Adipocyte (in vitro differentiated cells): ENCODE measurements around the gene FMN2.

Experiments
- DNase-seq: peaks from one replicate; pipeline ENCODE4 v3.0.0-alpha.2; 2015; ENCODE audit warnings: low read depth
- H3K27me3 ChIP-seq: replicated peaks from 2 replicates; pipeline ENCODE4 v1.7.0; 2013; ENCODE audit warnings: mild to moderate bottlenecking, low read length, moderate library complexity; ENCODE audit not compliant: control insufficient read depth, insufficient read depth
- H3K36me3 ChIP-seq: 2 replicates; pipeline ENCODE4 v1.7.0; 2013; ENCODE audit warnings: low read length, mild to moderate bottlenecking, moderate library complexity; ENCODE audit not compliant: control insufficient read depth, insufficient read depth, severe bottlenecking
- H3K4me1 ChIP-seq: 2 replicates; pipeline ENCODE4 v1.7.0; 2013; ENCODE audit warnings: mild to moderate bottlenecking, low read length, moderate library complexity; ENCODE audit not compliant: control insufficient read depth, insufficient read depth
- H3K4me3 ChIP-seq: 2 replicates; pipeline ENCODE4 v1.7.0; 2013; ENCODE audit warnings: mild to moderate bottlenecking, low read length, moderate library complexity
- H3K9ac ChIP-seq: 2 replicates; pipeline ENCODE4 v1.7.0; 2013; ENCODE audit warnings: mild to moderate bottlenecking, low read length, moderate library complexity
- H3K9me3 ChIP-seq: 2 replicates; pipeline ENCODE4 v1.7.0; 2013; ENCODE audit warnings: mild to moderate bottlenecking, low read length, moderate library complexity; ENCODE audit not compliant: control insufficient read depth

FMN2 gene

DNA sequence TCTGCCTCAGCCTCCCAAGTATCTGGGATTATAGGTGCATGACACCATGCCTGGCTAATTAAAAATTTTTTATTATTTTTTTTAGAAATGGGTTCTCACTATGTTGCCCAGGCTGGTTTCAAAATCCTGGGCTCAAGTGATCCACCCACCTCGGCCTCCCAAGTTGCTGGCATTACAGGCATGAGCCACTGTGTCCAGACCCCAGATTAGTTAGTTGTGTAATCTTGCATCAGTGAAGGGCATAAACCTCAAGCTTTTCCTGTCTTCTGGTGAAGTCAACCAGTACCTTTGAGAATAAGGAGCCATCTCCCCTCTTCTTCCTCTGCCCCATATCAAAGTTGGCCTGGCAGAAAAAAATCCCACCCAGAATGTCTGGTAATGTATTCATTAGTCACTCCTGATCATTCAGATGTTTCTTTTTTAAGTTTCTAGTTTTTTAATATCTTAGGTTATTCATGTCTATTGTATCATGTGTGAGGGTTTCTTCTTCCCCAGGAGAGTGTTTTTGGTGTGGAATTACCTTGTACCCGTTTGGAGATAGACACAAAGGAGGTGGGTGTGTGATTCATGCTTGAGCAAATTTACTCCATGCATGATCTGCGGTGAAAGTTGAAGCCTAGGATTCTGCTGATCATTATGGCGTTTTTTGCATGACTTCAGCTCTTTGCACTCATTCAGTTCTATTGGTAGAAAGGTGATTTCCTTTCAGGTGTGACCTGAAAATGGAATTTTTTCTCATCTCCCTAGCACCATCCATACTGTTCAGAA lies 144.0 kb downstream of the FMN2 start:
- Histone ChIP-seq H3K9ac (peak overlapping the region; percentile 19), H3K4me3 (no peak overlapping the region), H3K4me1 (peaks cover 44% of the 10 kb centered on the region), H3K27me3 (no peaks in the 10 kb centered on the region), H3K36me3 (no peaks in the 10 kb centered on the region), H3K9me3 (no peaks in the 10 kb centered on the region)
- DNase-seq = peak; percentile 61

GRCh38 chr1:240237305-240237721 lies 145.6 kb downstream of the FMN2 start:
- Histone ChIP-seq H3K4me3 (no peak overlapping the region), H3K9me3 (no peaks in the 10 kb centered on the region), H3K4me1 (peaks cover 46% of the 10 kb centered on the region), H3K27me3 (no peaks in the 10 kb centered on the region), H3K9ac (peak overlapping the region; percentile 6), H3K36me3 (no peaks in the 10 kb centered on the region)
- peak; percentile 69 for DNase-seq

DNA sequence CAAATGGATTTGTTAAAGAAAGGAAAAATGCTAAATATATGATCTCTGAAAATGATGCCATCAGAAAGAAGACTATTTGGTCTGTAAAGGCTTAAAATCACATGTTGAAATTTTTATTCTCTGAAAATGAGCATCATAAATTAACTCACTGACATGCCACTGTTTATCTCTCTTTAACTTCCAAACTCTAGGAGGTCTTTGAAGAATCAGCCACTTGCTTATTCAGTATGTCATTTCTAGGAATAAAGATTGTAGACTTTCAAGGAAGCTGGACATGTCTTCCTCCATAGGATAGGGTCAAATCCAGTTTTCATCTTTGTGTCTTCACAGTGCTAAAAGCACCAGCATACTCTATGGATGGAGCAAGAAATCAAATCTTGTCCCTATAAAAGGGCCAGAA lies 147.6 kb downstream of the FMN2 start:
- H3K4me1 ChIP-seq = peaks cover 48% of the 10 kb centered on the region
- no peak for DNase-seq
- H3K4me3 ChIP-seq = no peak overlapping the region
- H3K27me3 ChIP-seq = no peaks in the 10 kb centered on the region
- H3K9me3 ChIP-seq = no peaks in the 10 kb centered on the region
- no peak overlapping the region for H3K9ac ChIP-seq
- H3K36me3 ChIP-seq = no peaks in the 10 kb centered on the region

- H3K36me3 ChIP-seq = no peaks in the 10 kb centered on the region
- no peak overlapping the region for H3K9ac ChIP-seq
- no peaks in the 10 kb centered on the region for H3K27me3 ChIP-seq
- H3K9me3 ChIP-seq = no peaks in the 10 kb centered on the region
- DNase-seq = no peak
- peaks cover 41% of the 10 kb centered on the region for H3K4me1 ChIP-seq
- H3K4me3 ChIP-seq = no peak overlapping the region
Observed at GRCh38 chr1:240241278-240241677, 149.6 kb downstream of the FMN2 start.

GRCh38 chr1:240242601-240243144 lies 151.0 kb downstream of the FMN2 start:
- Histone ChIP-seq H3K9me3 (no peaks in the 10 kb centered on the region), H3K36me3 (no peaks in the 10 kb centered on the region), H3K4me3 (peak overlapping the region; percentile 1), H3K9ac (peak overlapping the region; percentile 29), H3K27me3 (no peaks in the 10 kb centered on the region), H3K4me1 (peaks cover 32% of the 10 kb centered on the region)
- DNase-seq = peak; percentile 77

DNA sequence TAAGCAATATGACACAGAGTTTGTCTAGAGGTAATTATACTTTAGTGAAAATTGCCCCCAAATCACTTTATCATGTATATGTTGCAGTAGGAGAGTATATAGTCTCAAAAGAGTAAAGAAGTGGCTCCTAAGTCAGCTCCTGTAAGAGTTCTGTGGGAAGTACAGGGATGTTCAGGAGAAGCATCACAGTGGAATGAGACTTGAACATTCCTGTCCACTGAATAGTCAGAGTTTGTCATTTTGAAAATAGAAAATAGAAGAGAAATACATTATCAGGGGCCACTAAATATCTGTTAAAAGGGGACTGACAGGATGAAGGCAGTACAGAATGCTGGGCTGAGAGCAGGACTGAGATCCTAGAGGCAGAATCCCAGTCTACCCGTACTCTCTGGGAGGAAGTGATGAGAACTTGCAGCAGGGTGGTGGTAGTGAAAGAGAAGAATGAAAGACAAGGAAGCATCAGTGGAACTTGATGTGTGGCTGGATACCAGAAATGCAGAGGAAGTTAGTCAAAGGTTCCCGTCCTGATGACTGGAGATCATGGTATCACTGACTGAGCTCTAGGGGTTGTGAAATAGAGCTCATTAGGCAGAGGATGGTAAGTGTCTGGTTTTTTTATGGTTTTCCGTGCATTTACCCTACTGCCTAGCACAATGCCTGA lies 153.4 kb downstream of the FMN2 start:
- H3K9ac ChIP-seq = peak overlapping the region; percentile 69
- no peaks in the 10 kb centered on the region for H3K36me3 ChIP-seq
- H3K27me3 ChIP-seq = no peaks in the 10 kb centered on the region
- H3K4me1 ChIP-seq = peaks cover 31% of the 10 kb centered on the region
- peaks cover 12% of the 10 kb centered on the region for H3K9me3 ChIP-seq
- peak; percentile 66 for DNase-seq
- peak overlapping the region; percentile 10 for H3K4me3 ChIP-seq

DNA sequence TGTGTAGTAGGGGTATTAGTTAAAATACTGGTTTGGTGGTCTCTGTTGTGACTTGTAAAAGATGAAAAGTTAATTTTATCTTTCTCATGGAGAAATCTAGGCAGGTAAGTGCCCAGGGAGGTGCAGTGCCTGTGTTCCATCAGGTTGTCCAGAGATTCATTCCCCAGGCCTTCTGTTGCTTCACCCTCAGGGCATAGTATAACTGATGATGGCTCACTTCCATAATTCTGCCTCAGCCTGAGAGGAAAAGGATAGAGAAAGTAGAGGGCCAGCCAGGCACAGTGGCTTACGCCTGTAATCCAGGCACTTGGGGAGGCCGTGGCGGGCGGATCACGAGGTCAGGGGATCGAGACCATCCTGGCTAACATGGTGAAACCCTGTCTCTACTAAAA lies 153.9 kb downstream of the FMN2 start:
- peaks cover 12% of the 10 kb centered on the region for H3K9me3 ChIP-seq
- DNase-seq = peak; percentile 27
- no peaks in the 10 kb centered on the region for H3K27me3 ChIP-seq
- peak overlapping the region; percentile 60 for H3K9ac ChIP-seq
- H3K4me1 ChIP-seq = peaks cover 31% of the 10 kb centered on the region
- H3K4me3 ChIP-seq = peak overlapping the region; percentile 10
- H3K36me3 ChIP-seq = no peaks in the 10 kb centered on the region

DNA sequence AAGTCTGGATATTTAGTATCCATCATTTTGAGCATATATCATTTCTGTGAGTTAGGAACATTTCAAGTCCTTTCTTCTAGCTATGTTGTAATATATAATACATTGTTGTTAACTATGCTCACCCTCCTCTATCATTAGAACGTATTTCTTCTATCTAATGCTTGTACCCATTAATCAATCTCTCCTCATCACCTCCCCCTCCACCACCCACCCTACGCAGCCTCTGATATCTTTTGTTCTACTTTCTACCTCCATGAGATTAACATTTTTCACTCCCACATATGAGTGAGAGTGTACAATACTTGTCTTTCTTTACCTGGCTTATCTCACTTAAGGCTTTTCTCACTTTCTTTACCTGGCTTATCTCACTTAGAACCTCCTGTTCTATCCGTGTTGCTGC lies 156.2 kb downstream of the FMN2 start:
- Histone ChIP-seq H3K9ac (no peak overlapping the region), H3K27me3 (no peaks in the 10 kb centered on the region), H3K36me3 (no peaks in the 10 kb centered on the region), H3K4me3 (no peak overlapping the region), H3K4me1 (peaks cover 22% of the 10 kb centered on the region), H3K9me3 (peaks cover 12% of the 10 kb centered on the region)
- no peak for DNase-seq

DNA sequence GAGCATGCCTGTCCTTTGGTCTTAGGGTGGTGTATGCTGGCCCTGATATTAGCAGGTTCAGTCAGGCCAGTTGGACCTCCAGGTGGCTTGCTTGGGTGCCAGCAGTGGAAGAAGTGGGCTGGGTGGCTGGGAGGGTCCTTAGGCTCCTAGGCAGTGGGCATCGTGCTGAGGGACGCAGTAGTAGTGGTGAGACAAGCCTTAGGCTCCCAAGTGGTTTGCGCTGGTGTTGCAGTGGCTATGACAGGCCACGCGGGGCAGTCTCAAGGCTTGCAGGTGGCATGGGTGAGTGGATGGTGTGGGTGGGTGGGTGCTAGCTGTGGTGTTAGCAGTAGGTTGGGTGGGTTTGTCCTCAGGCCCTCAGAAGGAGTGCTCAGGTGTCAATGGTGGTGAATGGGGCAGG lies 162.3 kb downstream of the FMN2 start:
- DNase-seq = no peak
- Histone ChIP-seq H3K4me3 (no peak overlapping the region), H3K27me3 (no peaks in the 10 kb centered on the region)

DNA sequence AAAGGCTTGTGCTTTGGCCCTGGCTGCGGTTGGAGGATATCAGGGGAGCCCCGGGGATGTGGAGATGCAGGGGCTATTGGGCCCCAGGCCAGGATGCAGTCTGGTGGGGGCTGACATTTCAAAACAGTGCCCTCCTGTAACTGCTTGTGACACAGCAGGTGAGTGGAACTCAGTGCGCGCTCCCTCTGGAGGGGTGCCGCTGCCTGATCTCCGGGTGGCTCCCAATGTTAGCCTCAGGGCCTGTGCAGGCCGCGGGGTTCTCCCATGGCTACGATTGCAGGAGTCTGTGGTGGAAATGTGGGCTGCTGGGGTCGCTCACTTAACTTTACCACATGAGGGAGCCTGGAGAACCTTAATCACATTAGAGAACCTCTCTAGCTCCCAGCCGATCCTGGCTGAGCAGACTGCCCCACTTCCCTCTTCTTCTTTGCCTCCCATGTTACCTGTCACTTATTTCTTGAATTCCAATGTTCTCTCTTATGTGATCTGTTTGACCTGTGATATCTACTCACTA lies 163.2 kb downstream of the FMN2 start:
- DNase-seq = no peak

More for the DNA sequence above, 162.3 kb downstream of the FMN2 start:
- H3K9me3 ChIP-seq = peaks cover 10% of the 10 kb centered on the region
- peaks cover 16% of the 10 kb centered on the region for H3K4me1 ChIP-seq
- H3K36me3 ChIP-seq = no peaks in the 10 kb centered on the region
- H3K9ac ChIP-seq = no peak overlapping the region

DNA sequence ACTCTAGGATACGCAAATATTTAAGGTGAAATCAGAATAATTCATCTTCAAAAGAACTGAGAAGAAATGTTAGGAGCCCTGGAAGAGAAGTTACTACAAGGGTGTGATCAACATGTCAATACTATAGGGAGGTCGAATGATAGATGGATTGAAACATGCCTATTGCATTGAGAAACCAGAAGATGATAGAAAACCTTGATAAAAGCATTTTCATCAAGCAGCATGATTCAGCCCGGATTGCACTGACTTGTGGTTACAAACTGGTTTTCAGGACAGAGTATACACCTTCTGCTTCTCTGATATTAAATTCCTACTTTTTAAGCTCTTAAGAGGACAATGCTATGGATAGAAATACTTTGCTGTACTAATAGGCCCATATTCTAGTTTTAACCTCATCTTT lies 164.2 kb downstream of the FMN2 start:
- peaks cover 25% of the 10 kb centered on the region for H3K4me1 ChIP-seq
- no peak overlapping the region for H3K4me3 ChIP-seq
- DNase-seq = no peak

More for the DNA sequence above, 163.2 kb downstream of the FMN2 start:
- Histone ChIP-seq H3K9me3 (peaks cover 2% of the 10 kb centered on the region), H3K27me3 (no peaks in the 10 kb centered on the region), H3K4me3 (no peak overlapping the region), H3K9ac (no peak overlapping the region), H3K4me1 (peaks cover 23% of the 10 kb centered on the region), H3K36me3 (no peaks in the 10 kb centered on the region)

More for the DNA sequence above, 164.2 kb downstream of the FMN2 start:
- Histone ChIP-seq H3K9ac (no peak overlapping the region), H3K36me3 (no peaks in the 10 kb centered on the region), H3K9me3 (no peaks in the 10 kb centered on the region), H3K27me3 (no peaks in the 10 kb centered on the region)
